PC-9 (cell line): ENCODE data around the gene SLC38A9. TPM values are rescaled to one million over a fixed set of nuclear protein-coding genes. Genes with fewer than 3 reads are reported as not detected.

Experiments used
- BruUV-seq: library from RNA; stranded (reverse); fragments of 400-500 nt; replicated peaks from 2 replicates; lab custom pipeline; 2021; lab: Mats Ljungman, UMichigan
- CTCF ChIA-PET: fragments of 300-600 bp; sonication (Branson Sonifier 250); formaldehyde crosslinking; loops from one replicate; lab custom pipeline; 2022; ENCODE audit warnings: antibody characterized with exemption; lab: Charles Lee
- POLR2A ChIA-PET: fragments of 300-600 bp; sonication (Branson Sonifier 250); formaldehyde crosslinking; loops from one replicate; lab custom pipeline; 2022; ENCODE audit warnings: antibody characterized with exemption; ENCODE audit not compliant: unreplicated experiment; lab: Charles Lee
- DNase-seq, 2 experiments: peaks; one replicate each; pipeline versions ENCODE4 v3.0.0 to v3.0.0-alpha.2; 2015 to 2022; ENCODE audit warnings: mixed read lengths in 1 of 2
- H2AFZ ChIP-seq: fragments of 200-600 bp; sonication (generic); 2 replicates; pipeline ENCODE4 v1.8.1; 2017; ENCODE audit warnings: antibody characterized with exemption
- H3F3A ChIP-seq: fragments of 200-600 bp; sonication (generic); 2 replicates; pipeline ENCODE4 v1.8.1; 2017; ENCODE audit warnings: antibody characterized with exemption, mild to moderate bottlenecking, low read depth; ENCODE audit not compliant: insufficient read depth
- H3K27ac ChIP-seq: fragments of 200-600 bp; sonication (generic); 2 replicates; pipeline ENCODE4 v1.6.1; 2016; ENCODE audit warnings: mixed run types
- H3K27me3 ChIP-seq: fragments of 200-600 bp; sonication (generic); 2 replicates; pipeline ENCODE4 v1.6.1; 2016; ENCODE audit warnings: low read depth, mixed run types; ENCODE audit not compliant: insufficient read depth
- H3K36me3 ChIP-seq: fragments of 200-600 bp; sonication (generic); 2 replicates; pipeline ENCODE4 v1.6.1; 2016; ENCODE audit warnings: low read depth, mixed run types
- H3K4me1 ChIP-seq: fragments of 200-600 bp; sonication (generic); replicated peaks from 2 replicates; pipeline ENCODE4 v1.6.1; 2016; ENCODE audit warnings: mixed run types; ENCODE audit not compliant: insufficient read depth
- H3K4me2 ChIP-seq: fragments of 200-600 bp; sonication (generic); 2 replicates; pipeline ENCODE4 v1.6.1; 2017; ENCODE audit warnings: mixed run types
- H3K4me3 ChIP-seq: fragments of 200-600 bp; sonication (generic); 2 replicates; pipeline ENCODE4 v1.6.1; 2016; ENCODE audit warnings: mixed run types
- H3K79me2 ChIP-seq: fragments of 200-600 bp; sonication (generic); 2 replicates; pipeline ENCODE4 v1.6.1; 2017; ENCODE audit warnings: low read depth, mixed run types
- H3K9me2 ChIP-seq: fragments of 200-600 bp; sonication (generic); 2 replicates; pipeline ENCODE4 v1.8.1; 2017; ENCODE audit warnings: mild to moderate bottlenecking; ENCODE audit not compliant: insufficient read depth
- H3K9me3 ChIP-seq: fragments of 200-600 bp; sonication (generic); 2 replicates; pipeline ENCODE4 v1.8.1; 2016; ENCODE audit warnings: low read depth; ENCODE audit not compliant: insufficient read depth
- H4K20me1 ChIP-seq: fragments of 200-600 bp; sonication (generic); 2 replicates; pipeline ENCODE4 v1.8.1; 2017; ENCODE audit not compliant: insufficient read depth
- EZH2 ChIP-seq: fragments of 200-600 bp; sonication (generic); IDR thresholded peaks from 2 replicates; pipeline ENCODE4 v1.8.0; 2017; ENCODE audit warnings: antibody characterized with exemption, low read depth
- intact Hi-C: fragments of 100-400 bp; cut with micrococcal nuclease; formaldehyde crosslinking; loops from one replicate; pipeline ENCODE4 v1.10.0; 2022; ENCODE audit not compliant: unreplicated experiment
- total RNA-seq: library from RNA; stranded (reverse); gene quantifications from 2 replicates; pipeline ENCODE4 v1.2.3, GENCODE V29; 2021
- TF ChIP-seq, protein P1 (sequence below): fragments of 200-600 bp; sonication (generic); conservative IDR thresholded peaks from 2 replicates; pipeline ENCODE4 v1.6.1; 2017; ENCODE audit warnings: mixed run types, antibody characterized with exemption, mild to moderate bottlenecking, moderate library complexity

Gene SLC38A9
- total RNA-seq, 1 experiment from 2014 or later, result 26.6 TPM

DNA sequence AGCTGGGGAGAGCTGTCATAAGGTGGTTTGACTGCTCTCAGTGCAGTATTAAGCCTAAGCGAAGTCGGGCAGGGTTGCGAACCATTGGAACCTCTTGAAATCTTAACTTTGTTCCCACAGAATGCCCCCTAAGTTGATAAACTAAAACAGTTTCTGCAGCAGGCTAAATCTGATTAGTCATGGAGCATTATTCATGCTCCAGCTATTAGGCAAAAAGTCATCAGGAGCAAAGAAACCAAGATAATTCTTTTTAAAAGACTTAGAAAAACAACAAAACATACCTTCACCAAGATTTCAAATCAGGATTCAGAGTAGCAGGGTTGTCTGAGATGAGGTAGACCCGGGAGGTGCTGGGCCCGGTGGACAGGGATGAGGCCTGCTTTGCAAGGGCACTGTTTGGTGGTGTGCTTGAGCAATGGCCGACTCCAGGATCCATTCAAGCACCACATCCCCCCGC, 107.5 kb downstream of the SLC38A9 start:
- H3K4me1 ChIP-seq, result peaks cover 61% of the 10 kb centered on the region
- BruUV-seq, result no TSS peak
- H3K27me3 ChIP-seq, result no peaks in the 10 kb centered on the region
- ChIA-PET POLR2A (interaction anchor here (0.7 kb wide), 1 partner anchor 76 kb away, joined by 4 read pairs; no protein-coding TSS in a partner anchor), CTCF (no interaction called here)
- H3K9me3 ChIP-seq, result no peaks in the 10 kb centered on the region
- H3K9me2 ChIP-seq, result no peaks in the 10 kb centered on the region
- intact Hi-C loops, result no loop called here
- peak overlapping the region; percentile 5; the same call in 1 of the 2 replicates for H3K4me3 ChIP-seq
- no peaks in the 10 kb centered on the region for H4K20me1 ChIP-seq
- peak overlapping the region; percentile 96 for H3K27ac ChIP-seq
- H3K79me2 ChIP-seq, result no peaks in the 10 kb centered on the region
- H3K36me3 ChIP-seq, result no peaks in the 10 kb centered on the region
- TF ChIP-seq, protein P1, sequence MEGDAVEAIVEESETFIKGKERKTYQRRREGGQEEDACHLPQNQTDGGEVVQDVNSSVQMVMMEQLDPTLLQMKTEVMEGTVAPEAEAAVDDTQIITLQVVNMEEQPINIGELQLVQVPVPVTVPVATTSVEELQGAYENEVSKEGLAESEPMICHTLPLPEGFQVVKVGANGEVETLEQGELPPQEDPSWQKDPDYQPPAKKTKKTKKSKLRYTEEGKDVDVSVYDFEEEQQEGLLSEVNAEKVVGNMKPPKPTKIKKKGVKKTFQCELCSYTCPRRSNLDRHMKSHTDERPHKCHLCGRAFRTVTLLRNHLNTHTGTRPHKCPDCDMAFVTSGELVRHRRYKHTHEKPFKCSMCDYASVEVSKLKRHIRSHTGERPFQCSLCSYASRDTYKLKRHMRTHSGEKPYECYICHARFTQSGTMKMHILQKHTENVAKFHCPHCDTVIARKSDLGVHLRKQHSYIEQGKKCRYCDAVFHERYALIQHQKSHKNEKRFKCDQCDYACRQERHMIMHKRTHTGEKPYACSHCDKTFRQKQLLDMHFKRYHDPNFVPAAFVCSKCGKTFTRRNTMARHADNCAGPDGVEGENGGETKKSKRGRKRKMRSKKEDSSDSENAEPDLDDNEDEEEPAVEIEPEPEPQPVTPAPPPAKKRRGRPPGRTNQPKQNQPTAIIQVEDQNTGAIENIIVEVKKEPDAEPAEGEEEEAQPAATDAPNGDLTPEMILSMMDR, result no peak
- TF ChIP-seq EZH2, result no peak
- peaks cover 53% of the 10 kb centered on the region for H3F3A ChIP-seq
- peak overlapping the region; percentile 65 for H2AFZ ChIP-seq
- peak; percentile 44 to 83 for DNase-seq
- peak overlapping the region; percentile 64 for H3K4me2 ChIP-seq

DNA sequence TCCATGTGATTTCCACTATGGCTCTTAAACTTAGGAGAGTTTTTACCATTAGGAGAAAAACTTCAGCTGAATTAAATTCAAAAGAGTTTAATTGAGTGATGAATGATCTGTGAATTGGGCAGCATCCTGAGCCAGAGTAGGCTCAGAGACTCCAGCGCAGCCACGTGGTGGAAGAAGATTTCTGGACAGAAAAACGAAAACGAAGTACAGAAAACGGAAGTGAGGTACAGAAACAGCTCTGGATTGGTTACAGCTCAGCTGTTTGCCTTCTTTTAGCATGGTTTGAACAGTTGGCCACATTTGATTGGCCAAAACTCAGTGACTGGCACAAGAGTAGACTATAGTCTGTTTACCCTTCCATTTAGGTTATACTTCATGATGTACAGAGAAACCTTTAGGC, 108.2 kb downstream of the SLC38A9 start:
- intact Hi-C loops, result no loop called here
- peaks cover 57% of the 10 kb centered on the region for H3F3A ChIP-seq
- ChIA-PET CTCF (no interaction called here), POLR2A (no interaction called here)
- H3K79me2 ChIP-seq, result no peaks in the 10 kb centered on the region
- H3K9me3 ChIP-seq, result no peaks in the 10 kb centered on the region
- TF ChIP-seq, protein P1, result no peak
- no peak for TF ChIP-seq EZH2
- H3K27me3 ChIP-seq, result no peaks in the 10 kb centered on the region
- H3K27ac ChIP-seq, result peak overlapping the region; percentile 96
- H3K4me2 ChIP-seq, result peak overlapping the region; percentile 64
- H2AFZ ChIP-seq, result peak overlapping the region; percentile 63; the same call in 1 of the 2 replicates
- H3K36me3 ChIP-seq, result no peaks in the 10 kb centered on the region
- DNase-seq, result no peak
- no TSS peak for BruUV-seq
- no peaks in the 10 kb centered on the region for H4K20me1 ChIP-seq
- H3K9me2 ChIP-seq, result no peaks in the 10 kb centered on the region
- H3K4me3 ChIP-seq, result peak overlapping the region; percentile 5; the same call in 1 of the 2 replicates
- H3K4me1 ChIP-seq, result peaks cover 68% of the 10 kb centered on the region

DNA sequence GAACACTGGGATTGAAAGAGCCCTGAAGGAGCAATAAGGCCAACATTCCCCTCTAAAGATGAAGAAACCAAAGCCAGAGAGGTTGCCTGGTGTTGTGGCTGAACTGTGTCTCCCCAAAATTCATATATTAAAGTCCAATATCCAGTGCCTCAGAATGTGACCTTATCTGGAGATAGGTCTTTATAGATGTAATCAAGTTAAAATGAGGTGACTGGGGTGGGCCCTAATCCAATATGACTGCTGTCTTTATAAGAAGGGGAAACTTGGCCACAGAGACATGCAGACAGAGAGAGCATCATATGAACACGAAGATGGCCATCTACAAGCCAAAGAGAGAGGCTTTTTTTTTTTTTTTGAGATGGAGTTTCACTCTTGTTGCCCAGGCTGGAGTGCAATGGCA, 110.5 kb downstream of the SLC38A9 start:
- H3K9me2 ChIP-seq, result no peaks in the 10 kb centered on the region
- peaks cover 57% of the 10 kb centered on the region for H3F3A ChIP-seq
- peak overlapping the region; percentile 96 for H3K27ac ChIP-seq
- no peaks in the 10 kb centered on the region for H3K79me2 ChIP-seq
- no peaks in the 10 kb centered on the region for H4K20me1 ChIP-seq
- peak overlapping the region; percentile 74 for H3K4me2 ChIP-seq
- peak overlapping the region; percentile 27; the same call in 1 of the 2 replicates for H3K4me3 ChIP-seq
- no peaks in the 10 kb centered on the region for H3K36me3 ChIP-seq
- no peaks in the 10 kb centered on the region for H3K9me3 ChIP-seq
- no peak for TF ChIP-seq EZH2
- TF ChIP-seq, protein P1, result no peak
- H3K4me1 ChIP-seq, result peaks cover 65% of the 10 kb centered on the region
- no peak for DNase-seq
- no peaks in the 10 kb centered on the region for H3K27me3 ChIP-seq
- POLR2A ChIA-PET, result interaction anchor here (0.7 kb wide), 1 partner anchor 101 kb away, joined by 38 read pairs; no protein-coding TSS in a partner anchor
- intact Hi-C loops, result loop anchor here (2.0 kb wide), 1 partner anchor 67 kb away; the partner anchor contains the start of gene PLPP1
- BruUV-seq, result TSS peak; percentile 98
- peak overlapping the region; percentile 63 for H2AFZ ChIP-seq
- CTCF ChIA-PET, result no interaction called here
